ENCODE data around the gene ABLIM2.

ABLIM2 gene

GRCh38 chr4:7993671-7994070 is 164.9 kb downstream of the ABLIM2 start:
- no peak for DNase-seq

- DNase-seq, result no peak
Measured at GRCh38 chr4:7992846-7993245, 165.8 kb downstream of the ABLIM2 start.

- no peak for DNase-seq
Measured at GRCh38 chr4:7990807-7991459, 167.7 kb downstream of the ABLIM2 start.

GRCh38 chr4:7989654-7990053 is 169.0 kb downstream of the ABLIM2 start:
- DNase-seq, result no peak

GRCh38 chr4:7988437-7988836 is 170.2 kb downstream of the ABLIM2 start:
- DNase-seq, result no peak

GRCh38 chr4:7987148-7987989 is 171.2 kb downstream of the ABLIM2 start:
- peak; percentile 56 to 69 for DNase-seq

- peak; percentile 67 to 75 for DNase-seq
Measured at GRCh38 chr4:7985891-7986441, 172.6 kb downstream of the ABLIM2 start.

GRCh38 chr4:7985072-7985471 is 173.5 kb downstream of the ABLIM2 start:
- DNase-seq, result no peak

- DNase-seq, result no peak
Measured at GRCh38 chr4:7984286-7984925, 174.2 kb downstream of the ABLIM2 start.

GRCh38 chr4:7983296-7983695 is 175.3 kb downstream of the ABLIM2 start:
- no peak for DNase-seq

GRCh38 chr4:7981738-7982394 is 176.7 kb downstream of the ABLIM2 start:
- peak in 1 of 2 experiments; percentile 14 for DNase-seq

- DNase-seq, result no peak
Measured at GRCh38 chr4:7980036-7980435, 178.6 kb downstream of the ABLIM2 start.

GRCh38 chr4:7979652-7979968 is 179.0 kb downstream of the ABLIM2 start:
- DNase-seq, result no peak

- no peak for DNase-seq
Measured at GRCh38 chr4:7978907-7979651, 179.5 kb downstream of the ABLIM2 start.

- no peak for DNase-seq
Measured at GRCh38 chr4:7978489-7978888, 180.1 kb downstream of the ABLIM2 start.

GRCh38 chr4:7976634-7977033 is 182.0 kb downstream of the ABLIM2 start:
- no peak for DNase-seq

- no peak for DNase-seq
Measured at GRCh38 chr4:7976025-7976424, 182.6 kb downstream of the ABLIM2 start.

- DNase-seq, result no peak
Measured at GRCh38 chr4:7974425-7974824, 184.2 kb downstream of the ABLIM2 start.

- no peak for DNase-seq
Measured at GRCh38 chr4:7973545-7973981, 185.1 kb downstream of the ABLIM2 start.

- DNase-seq, result no peak
Measured at GRCh38 chr4:7971881-7972500, 186.6 kb downstream of the ABLIM2 start.

- no peak for DNase-seq
Measured at GRCh38 chr4:7971159-7971631, 187.4 kb downstream of the ABLIM2 start.
